ENCODE data around the gene RHOA. TPM values are rescaled to one million over a fixed set of nuclear protein-coding genes. Genes with fewer than 3 reads are reported as not detected.

Gene RHOA
- total and polyA plus RNA-seq, 2 of the 13 experiments (the other 11 are each of a cell fraction or from before 2014, with no cell fraction given): 131 to 177 TPM

DNA sequence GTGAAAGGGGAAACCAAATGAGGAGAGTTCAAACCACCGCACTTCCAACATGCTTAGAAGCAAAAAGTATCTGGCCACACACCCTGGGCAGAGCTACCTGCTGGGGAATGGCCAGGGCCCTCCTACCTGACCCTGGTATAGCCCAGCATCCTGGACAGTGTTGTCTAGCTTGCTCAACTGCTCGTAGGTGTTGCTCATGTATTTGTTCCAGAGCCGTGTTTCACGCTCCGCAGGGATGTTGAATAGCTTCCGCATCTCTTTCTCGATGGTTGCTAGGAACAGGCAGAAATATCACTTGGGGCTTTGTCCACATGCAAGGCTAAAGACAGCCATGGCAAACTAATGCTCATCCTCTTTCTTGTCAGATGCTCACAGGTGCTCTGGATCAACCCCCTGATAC lies 87.0 kb downstream of the RHOA start:
- Histone ChIP-seq H2AFZ (ENCODE audit: low read length) (no peak overlapping the region), H3K27ac (ENCODE audit: extremely low read length, insufficient read depth, low read length) (no peak overlapping the region), H3K9ac (ENCODE audit: insufficient read depth, low read depth, low read length) (no peak overlapping the region), H3K4me1 (ENCODE audit: insufficient read depth, low read length) (no peaks in the 10 kb centered on the region), H3K4me2 (ENCODE audit: low read depth, low read length) (no peak overlapping the region), H3K4me3 (replicated peaks in 1 of 3; ENCODE audit: insufficient read depth in 1 of 3, low read depth in 2 of 3, low read length in 3 of 3) (no peak overlapping the region), H3K9me3 (ENCODE audit: low read length) (no peaks in the 10 kb centered on the region), H4K20me1 (ENCODE audit: insufficient read depth, low read length) (no peaks in the 10 kb centered on the region), H3K79me2 (ENCODE audit: insufficient read depth, low read length) (no peaks in the 10 kb centered on the region), H3K27me3 (ENCODE audit: control insufficient read depth in 1 of 2, insufficient read depth in 2 of 2, low read length in 2 of 2) (no peaks in the 10 kb centered on the region), H3K36me3 (replicated peaks in 1 of 2; ENCODE audit: control insufficient read depth in 1 of 2, insufficient read depth in 2 of 2, low read length in 2 of 2) (peaks cover 32 to 69% of the 10 kb centered on the region in 2 experiments)
- ATAC-seq (no peak), FAIRE-seq (no peak), DNase-seq (ENCODE audit: low spot score) (no peak)
- intact Hi-C loops (cut with micrococcal nuclease; ENCODE audit: unreplicated experiment): no loop called here
- in situ Hi-C loops (cut with HindIII; ENCODE audit: extremely low pct_ligation_motif_present, low pct_unique_long_range_greater_than_20kb): loop anchor here (25.0 kb wide), 1 partner anchor 113 kb away; the partner anchor contains the start of gene NICN1
- CTCF ChIA-PET (ENCODE audit: low intra/inter-chr PET ratio, low total read pairs): no interaction called here
- no TSS peak for BruUV-seq (replicated peaks)
- TF ChIP-seq ZNF562 (CRISPR knock-in tag; IDR thresholded peaks at IDR 0.05; ENCODE audit: borderline replicate concordance) (no peak), ZFY (CRISPR knock-in tag; IDR thresholded peaks at IDR 0.05) (no peak)
- 96% methylated on average over 6 of the region's 7 CpGs for WGBS (ENCODE audit: low lambda C conversion rate)
- POLR2A ChIA-PET: interaction anchor here (1.0 to 1.2 kb wide), 2 partner anchors 15 to 341 kb away, joined by 3 read pairs; partner anchors contain the start of gene USP4

DNA sequence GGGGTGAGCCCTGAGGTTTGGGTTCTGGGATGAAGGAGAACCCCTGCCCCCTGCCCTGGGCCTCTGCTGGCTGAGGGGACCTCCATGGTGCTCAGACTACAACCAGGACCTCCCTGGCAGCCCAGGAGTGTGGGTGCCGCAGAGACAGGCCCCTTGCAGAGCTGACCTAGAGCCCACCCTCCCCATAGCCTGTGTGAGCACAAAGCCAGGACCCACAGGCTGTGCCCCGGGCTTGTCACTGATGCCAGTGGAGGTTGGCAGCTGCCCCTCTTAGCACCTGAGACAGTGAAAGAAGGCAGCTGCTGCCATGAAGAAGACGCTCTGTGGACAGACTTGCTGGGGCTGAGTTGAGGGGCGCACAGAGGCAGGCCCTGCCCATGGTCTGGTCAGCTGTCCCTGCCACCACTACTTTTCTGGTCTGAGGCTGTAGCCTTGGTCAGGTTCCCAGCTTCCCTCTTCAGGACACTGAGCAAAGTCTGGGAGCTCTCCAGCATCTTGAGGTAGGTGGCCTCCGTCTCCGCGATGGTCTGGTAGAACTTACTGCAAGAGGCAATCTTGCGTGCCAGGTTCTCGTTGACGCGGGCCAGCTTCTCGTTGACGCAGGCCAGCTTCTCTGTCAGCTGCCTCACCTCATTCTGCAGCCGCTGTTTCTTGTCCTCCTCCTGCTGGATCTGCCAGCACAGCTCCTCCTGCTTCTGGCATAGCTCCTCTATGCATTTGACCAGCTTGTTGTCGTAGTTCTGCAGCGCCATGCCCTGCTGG lies 94.9 kb downstream of the RHOA start:
- WGBS (ENCODE audit: low lambda C conversion rate): 96% methylated on average over 10 of the region's 16 CpGs

More for the DNA sequence above, 94.9 kb downstream of the RHOA start:
- ChIA-PET POLR2A (no interaction called here), CTCF (ENCODE audit: low intra/inter-chr PET ratio, low total read pairs) (no interaction called here)
- DNase-seq (ENCODE audit: low spot score): no peak
- no peak for TF ChIP-seq ZNF264 (CRISPR knock-in tag; IDR thresholded peaks at IDR 0.05)
- TF ChIP-seq ZC3H4 (CRISPR knock-in tag; IDR thresholded peaks at IDR 0.05; ENCODE audit: borderline replicate concordance): no peak
- TF ChIP-seq, protein P1, sequence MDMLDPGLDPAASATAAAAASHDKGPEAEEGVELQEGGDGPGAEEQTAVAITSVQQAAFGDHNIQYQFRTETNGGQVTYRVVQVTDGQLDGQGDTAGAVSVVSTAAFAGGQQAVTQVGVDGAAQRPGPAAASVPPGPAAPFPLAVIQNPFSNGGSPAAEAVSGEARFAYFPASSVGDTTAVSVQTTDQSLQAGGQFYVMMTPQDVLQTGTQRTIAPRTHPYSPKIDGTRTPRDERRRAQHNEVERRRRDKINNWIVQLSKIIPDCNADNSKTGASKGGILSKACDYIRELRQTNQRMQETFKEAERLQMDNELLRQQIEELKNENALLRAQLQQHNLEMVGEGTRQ (IDR thresholded peaks at IDR 0.05; ENCODE audit: low read depth, low read length): no peak
- TF ChIP-seq, protein P1 (CRISPR knock-in tag; IDR thresholded peaks at IDR 0.05; ENCODE audit: borderline replicate concordance): no peak
- no peak for TF ChIP-seq ZNF746 (CRISPR knock-in tag; IDR thresholded peaks at IDR 0.05)
- TF ChIP-seq ZZZ3 (CRISPR knock-in tag; IDR thresholded peaks at IDR 0.05; ENCODE audit: borderline replicate concordance): no peak
- no peak for TF ChIP-seq NCOA1 (CRISPR knock-in tag; IDR thresholded peaks at IDR 0.05)
- TF ChIP-seq ADNP (CRISPR knock-in tag; IDR thresholded peaks at IDR 0.05): no peak
- in situ Hi-C loops (cut with HindIII; ENCODE audit: extremely low pct_ligation_motif_present, low pct_unique_long_range_greater_than_20kb) (no loop called here), intact Hi-C loops (cut with micrococcal nuclease; ENCODE audit: unreplicated experiment) (no loop called here)
- no peak overlapping the region for H3K4me2 ChIP-seq (ENCODE audit: low read depth, low read length)
- no peak for FAIRE-seq
- H3K27ac ChIP-seq (ENCODE audit: extremely low read length, insufficient read depth, low read length): no peak overlapping the region
- no peak overlapping the region for H3K9ac ChIP-seq (ENCODE audit: insufficient read depth, low read depth, low read length)
- H3K4me3 ChIP-seq (replicated peaks in 1 of 3; ENCODE audit: insufficient read depth in 1 of 3, low read depth in 2 of 3, low read length in 3 of 3): no peak overlapping the region
- no peaks in the 10 kb centered on the region for H3K27me3 ChIP-seq (ENCODE audit: control insufficient read depth in 1 of 2, insufficient read depth in 2 of 2, low read length in 2 of 2)
- no peaks in the 10 kb centered on the region for H3K79me2 ChIP-seq (ENCODE audit: insufficient read depth, low read length)
- no TSS peak for BruUV-seq (replicated peaks)
- H3K4me1 ChIP-seq (ENCODE audit: insufficient read depth, low read length): no peaks in the 10 kb centered on the region
- H2AFZ ChIP-seq (ENCODE audit: low read length): no peak overlapping the region
- H4K20me1 ChIP-seq (ENCODE audit: insufficient read depth, low read length): no peaks in the 10 kb centered on the region
- no peaks in the 10 kb centered on the region for H3K9me3 ChIP-seq (ENCODE audit: low read length)
- H3K36me3 ChIP-seq (replicated peaks in 1 of 2; ENCODE audit: control insufficient read depth in 1 of 2, insufficient read depth in 2 of 2, low read length in 2 of 2): peaks cover 11 to 42% of the 10 kb centered on the region in 2 experiments; a peak in 4 of 5 replicates
- no peak for ATAC-seq
